D721Med (cell line): Measurements from ENCODE around the gene DAB1.

Source experiments
- DNase-seq: peaks from one replicate; pipeline ENCODE4 v3.0.0; 2011; ENCODE audit warnings: low spot score; ENCODE audit not compliant: insufficient read length
- FAIRE-seq: peaks from 2 replicates; lab custom pipeline; 2011; peaks lifted over from hg19 to GRCh38; lab: Jason Lieb, UNC
- TF ChIP-seq, protein P1 (sequence below): IDR thresholded peaks from 2 replicates; pipeline ENCODE4 v1.5.1; 2012; ENCODE audit warnings: mild to moderate bottlenecking, control low read depth; ENCODE audit not compliant: insufficient read depth; ENCODE audit errors: missing control alignments

Gene DAB1

GRCh38 chr1:57258557-57259325 is 165.1 kb downstream of the DAB1 start:
- FAIRE-seq: no peak

GRCh38 chr1:57255945-57256344 is 167.9 kb downstream of the DAB1 start:
- DNase-seq: no peak
- TF ChIP-seq, protein P1, sequence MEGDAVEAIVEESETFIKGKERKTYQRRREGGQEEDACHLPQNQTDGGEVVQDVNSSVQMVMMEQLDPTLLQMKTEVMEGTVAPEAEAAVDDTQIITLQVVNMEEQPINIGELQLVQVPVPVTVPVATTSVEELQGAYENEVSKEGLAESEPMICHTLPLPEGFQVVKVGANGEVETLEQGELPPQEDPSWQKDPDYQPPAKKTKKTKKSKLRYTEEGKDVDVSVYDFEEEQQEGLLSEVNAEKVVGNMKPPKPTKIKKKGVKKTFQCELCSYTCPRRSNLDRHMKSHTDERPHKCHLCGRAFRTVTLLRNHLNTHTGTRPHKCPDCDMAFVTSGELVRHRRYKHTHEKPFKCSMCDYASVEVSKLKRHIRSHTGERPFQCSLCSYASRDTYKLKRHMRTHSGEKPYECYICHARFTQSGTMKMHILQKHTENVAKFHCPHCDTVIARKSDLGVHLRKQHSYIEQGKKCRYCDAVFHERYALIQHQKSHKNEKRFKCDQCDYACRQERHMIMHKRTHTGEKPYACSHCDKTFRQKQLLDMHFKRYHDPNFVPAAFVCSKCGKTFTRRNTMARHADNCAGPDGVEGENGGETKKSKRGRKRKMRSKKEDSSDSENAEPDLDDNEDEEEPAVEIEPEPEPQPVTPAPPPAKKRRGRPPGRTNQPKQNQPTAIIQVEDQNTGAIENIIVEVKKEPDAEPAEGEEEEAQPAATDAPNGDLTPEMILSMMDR: no peak
- FAIRE-seq: peak; percentile 6

More at GRCh38 chr1:57258557-57259325, 165.1 kb downstream of the DAB1 start:
- TF ChIP-seq, protein P1: no peak
- no peak for DNase-seq

GRCh38 chr1:57254022-57254421 is 169.8 kb downstream of the DAB1 start:
- FAIRE-seq (no peak), DNase-seq (no peak)
- TF ChIP-seq, protein P1: no peak

- TF ChIP-seq, protein P1: no peak
- DNase-seq: no peak
- peak; percentile 72 for FAIRE-seq
Measured at GRCh38 chr1:57252597-57253294, 171.1 kb downstream of the DAB1 start.

- FAIRE-seq (no peak), DNase-seq (no peak)
- TF ChIP-seq, protein P1: no peak
Measured at GRCh38 chr1:57250021-57250420, 173.8 kb downstream of the DAB1 start.

DNA sequence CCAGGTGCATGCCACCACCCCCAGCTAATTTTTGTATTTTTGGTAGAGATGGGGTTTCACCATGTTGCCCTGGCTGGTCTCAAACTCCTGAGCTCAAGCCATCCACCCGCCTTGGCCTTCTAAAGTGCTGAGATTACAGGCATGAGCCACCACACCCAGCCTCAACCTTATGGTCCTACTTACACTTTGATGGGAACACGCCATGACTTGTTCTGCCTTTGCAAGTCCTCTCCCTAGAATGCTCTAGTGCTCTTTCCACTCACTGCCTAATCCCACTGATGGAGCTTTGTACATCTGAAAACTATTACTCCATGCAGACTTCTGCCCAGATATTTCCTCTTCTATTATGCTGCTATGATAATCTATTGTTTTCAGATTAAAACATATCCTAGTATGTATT is 174.3 kb downstream of the DAB1 start:
- FAIRE-seq (no peak), DNase-seq (no peak)

More for the DNA sequence above, 174.3 kb downstream of the DAB1 start:
- TF ChIP-seq, protein P1: no peak
